Measurements from ENCODE around the gene CIC. TPM values are rescaled to one million over a fixed set of nuclear protein-coding genes. Genes with fewer than 3 reads are reported as not detected.

CIC gene
- total and polyA plus RNA-seq, 9 of the 15 experiments (the other 6 are each of a cell fraction or from before 2014, with no cell fraction given): 0.07 to 44.7 (median 8.6) TPM

DNA sequence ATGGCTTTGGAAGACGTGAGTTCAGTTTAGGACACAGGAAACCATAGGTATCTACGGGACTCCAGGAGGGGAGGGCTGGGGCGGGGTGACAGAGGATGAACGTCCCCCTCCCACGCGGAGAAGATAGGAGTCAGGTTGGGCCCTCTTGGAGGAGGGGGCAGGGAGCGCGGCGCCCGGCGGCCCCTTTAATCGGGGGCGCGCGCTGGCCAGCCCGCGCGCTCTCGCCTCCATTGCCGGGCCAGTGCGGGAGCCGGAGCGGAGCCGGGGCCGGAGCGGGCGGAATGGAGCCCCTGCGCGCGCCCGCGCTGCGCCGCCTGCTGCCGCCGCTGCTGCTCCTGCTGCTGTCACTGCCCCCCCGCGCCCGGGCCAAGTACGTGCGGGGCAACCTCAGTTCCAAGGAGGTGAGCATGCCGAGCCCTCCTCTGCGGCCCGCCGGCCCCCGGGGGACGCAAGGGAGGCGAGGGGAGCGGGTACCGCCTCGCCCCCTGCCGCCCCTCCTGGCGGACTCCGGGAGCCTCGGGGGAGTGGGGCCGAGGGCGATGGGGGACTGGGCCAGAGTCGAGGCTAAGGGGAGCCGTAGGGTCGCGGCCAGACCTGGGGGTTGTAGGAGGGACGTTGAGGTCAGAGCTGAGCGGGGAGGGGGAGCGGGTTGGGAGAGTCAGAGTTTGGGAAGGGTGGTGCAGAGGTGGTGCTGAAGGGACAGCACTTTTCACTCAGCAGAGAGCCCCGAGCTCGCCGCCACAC is 44.2 kb downstream of the CIC start, which contains the start of gene TMEM145 (continued):
- TF ChIP-seq, protein P1, sequence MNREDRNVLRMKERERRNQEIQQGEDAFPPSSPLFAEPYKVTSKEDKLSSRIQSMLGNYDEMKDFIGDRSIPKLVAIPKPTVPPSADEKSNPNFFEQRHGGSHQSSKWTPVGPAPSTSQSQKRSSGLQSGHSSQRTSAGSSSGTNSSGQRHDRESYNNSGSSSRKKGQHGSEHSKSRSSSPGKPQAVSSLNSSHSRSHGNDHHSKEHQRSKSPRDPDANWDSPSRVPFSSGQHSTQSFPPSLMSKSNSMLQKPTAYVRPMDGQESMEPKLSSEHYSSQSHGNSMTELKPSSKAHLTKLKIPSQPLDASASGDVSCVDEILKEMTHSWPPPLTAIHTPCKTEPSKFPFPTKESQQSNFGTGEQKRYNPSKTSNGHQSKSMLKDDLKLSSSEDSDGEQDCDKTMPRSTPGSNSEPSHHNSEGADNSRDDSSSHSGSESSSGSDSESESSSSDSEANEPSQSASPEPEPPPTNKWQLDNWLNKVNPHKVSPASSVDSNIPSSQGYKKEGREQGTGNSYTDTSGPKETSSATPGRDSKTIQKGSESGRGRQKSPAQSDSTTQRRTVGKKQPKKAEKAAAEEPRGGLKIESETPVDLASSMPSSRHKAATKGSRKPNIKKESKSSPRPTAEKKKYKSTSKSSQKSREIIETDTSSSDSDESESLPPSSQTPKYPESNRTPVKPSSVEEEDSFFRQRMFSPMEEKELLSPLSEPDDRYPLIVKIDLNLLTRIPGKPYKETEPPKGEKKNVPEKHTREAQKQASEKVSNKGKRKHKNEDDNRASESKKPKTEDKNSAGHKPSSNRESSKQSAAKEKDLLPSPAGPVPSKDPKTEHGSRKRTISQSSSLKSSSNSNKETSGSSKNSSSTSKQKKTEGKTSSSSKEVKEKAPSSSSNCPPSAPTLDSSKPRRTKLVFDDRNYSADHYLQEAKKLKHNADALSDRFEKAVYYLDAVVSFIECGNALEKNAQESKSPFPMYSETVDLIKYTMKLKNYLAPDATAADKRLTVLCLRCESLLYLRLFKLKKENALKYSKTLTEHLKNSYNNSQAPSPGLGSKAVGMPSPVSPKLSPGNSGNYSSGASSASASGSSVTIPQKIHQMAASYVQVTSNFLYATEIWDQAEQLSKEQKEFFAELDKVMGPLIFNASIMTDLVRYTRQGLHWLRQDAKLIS (CRISPR knock-in tag; IDR thresholded peaks at IDR 0.05): no peak
- TF ChIP-seq FOXP1 (CRISPR knock-in tag; IDR thresholded peaks at IDR 0.05): no peak
- peak; percentile 87 for TF ChIP-seq ZNF766 (CRISPR knock-in tag; conservative IDR thresholded peaks at IDR 0.05)
- no peak for TF ChIP-seq SRF (CRISPR knock-in tag; IDR thresholded peaks at IDR 0.05)
- TF ChIP-seq TSC22D4 (tag; IDR thresholded peaks at IDR 0.05): no peak
- no peak for TF ChIP-seq RAD51 (IDR thresholded peaks at IDR 0.05; ENCODE audit: borderline replicate concordance, low read depth)
- no peak for TF ChIP-seq SREBF1 (IDR thresholded peaks at IDR 0.05; ENCODE audit: borderline replicate concordance, low read depth, low read length)
- 0 out of 2 replicates have a peak, but pooled peaks have one; percentile 25 for TF ChIP-seq GABPA (tag; conservative IDR thresholded peaks at IDR 0.05; ENCODE audit: low read depth)
- TF ChIP-seq CSDE1 (IDR thresholded peaks at IDR 0.05): no peak
- TF ChIP-seq HIVEP1 (CRISPR knock-in tag; IDR thresholded peaks at IDR 0.05): no peak
- TF ChIP-seq BHLHE40 (IDR thresholded peaks at IDR 0.05; ENCODE audit: low read length): no peak
- no peak for TF ChIP-seq ZFP30 (CRISPR knock-in tag; IDR thresholded peaks at IDR 0.05; ENCODE audit: borderline replicate concordance)
- TF ChIP-seq ZMIZ1 (IDR thresholded peaks at IDR 0.05; ENCODE audit: low read depth in 2 of 2, low read length in 2 of 2): no peak
- no peak for TF ChIP-seq SRSF1 (IDR thresholded peaks at IDR 0.05; ENCODE audit: low read depth, low read length)
- TF ChIP-seq ESRRB (CRISPR knock-in tag; IDR thresholded peaks at IDR 0.05; ENCODE audit: borderline replicate concordance): no peak
- no peak for TF ChIP-seq ZNF24 (IDR thresholded peaks at IDR 0.05)
- TF ChIP-seq, protein P2, sequence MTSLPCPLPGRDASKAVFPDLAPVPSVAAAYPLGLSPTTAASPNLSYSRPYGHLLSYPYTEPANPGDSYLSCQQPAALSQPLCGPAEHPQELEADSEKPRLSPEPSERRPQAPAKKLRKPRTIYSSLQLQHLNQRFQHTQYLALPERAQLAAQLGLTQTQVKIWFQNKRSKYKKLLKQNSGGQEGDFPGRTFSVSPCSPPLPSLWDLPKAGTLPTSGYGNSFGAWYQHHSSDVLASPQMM (CRISPR knock-in tag; IDR thresholded peaks at IDR 0.05): no peak
- TF ChIP-seq HDGF (IDR thresholded peaks at IDR 0.05): no peak
- TF ChIP-seq, protein P3, sequence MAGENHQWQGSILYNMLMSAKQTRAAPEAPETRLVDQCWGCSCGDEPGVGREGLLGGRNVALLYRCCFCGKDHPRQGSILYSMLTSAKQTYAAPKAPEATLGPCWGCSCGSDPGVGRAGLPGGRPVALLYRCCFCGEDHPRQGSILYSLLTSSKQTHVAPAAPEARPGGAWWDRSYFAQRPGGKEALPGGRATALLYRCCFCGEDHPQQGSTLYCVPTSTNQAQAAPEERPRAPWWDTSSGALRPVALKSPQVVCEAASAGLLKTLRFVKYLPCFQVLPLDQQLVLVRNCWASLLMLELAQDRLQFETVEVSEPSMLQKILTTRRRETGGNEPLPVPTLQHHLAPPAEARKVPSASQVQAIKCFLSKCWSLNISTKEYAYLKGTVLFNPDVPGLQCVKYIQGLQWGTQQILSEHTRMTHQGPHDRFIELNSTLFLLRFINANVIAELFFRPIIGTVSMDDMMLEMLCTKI (IDR thresholded peaks at IDR 0.05; ENCODE audit: partially characterized antibody): no peak
